LNCAP (cell line): ENCODE measurements around the gene TP53I11.

ENCODE experiments used
- TF ChIP-seq, protein P1 (sequence below): fragments of 450-650 bp; IDR thresholded peaks from 2 replicates; pipeline ENCODE4 v1.5.1; 2017; ENCODE audit warnings: mild to moderate bottlenecking

TP53I11 gene

DNA sequence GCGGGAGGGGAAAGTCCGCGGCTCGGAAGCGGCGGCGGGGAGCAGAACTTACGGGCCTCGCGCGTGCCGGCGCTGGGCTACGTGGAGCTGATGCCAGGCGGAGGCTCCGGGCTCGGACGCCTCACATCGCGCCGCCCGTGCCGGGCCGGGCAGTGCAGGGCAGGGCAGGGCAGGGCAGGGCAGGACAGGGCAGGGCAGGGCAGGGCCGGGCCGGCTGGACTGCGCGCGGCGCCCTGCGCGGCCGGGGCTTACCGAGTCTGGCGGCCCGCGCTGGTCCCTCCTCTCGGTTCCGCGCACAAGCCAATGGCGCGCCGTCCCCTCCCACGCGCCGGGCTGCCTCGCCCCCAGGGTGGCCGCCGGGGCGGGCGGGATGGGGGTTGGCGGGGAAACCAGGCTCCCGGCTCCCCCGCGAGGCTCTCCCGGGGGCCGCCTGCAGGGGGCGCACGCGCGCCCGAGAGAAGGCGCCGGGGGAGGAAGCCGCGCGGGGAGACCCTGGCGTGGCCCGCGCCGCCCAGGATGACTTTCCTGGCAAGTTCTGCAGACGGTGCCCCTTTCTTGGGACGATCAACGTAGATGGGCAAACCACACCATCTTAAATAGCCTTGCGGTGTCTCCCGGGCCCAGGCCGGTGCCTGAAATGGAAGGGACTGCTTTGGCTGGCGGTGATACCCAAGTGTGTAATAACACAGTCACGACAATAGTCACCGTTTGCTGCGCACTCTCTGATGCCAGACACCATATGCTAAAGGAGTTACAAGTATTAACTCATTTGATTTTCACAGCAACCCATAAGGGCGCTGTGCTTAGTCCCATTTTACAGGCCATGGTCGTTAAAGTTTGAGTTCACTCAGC is at the start of gene TP53I11:
TSS of gene TP53I11 (minus strand) at position 259 of the 852 bp plus-strand sequence. CDS start 12,548 bp downstream, outside the sequence.
- TF ChIP-seq, protein P1, sequence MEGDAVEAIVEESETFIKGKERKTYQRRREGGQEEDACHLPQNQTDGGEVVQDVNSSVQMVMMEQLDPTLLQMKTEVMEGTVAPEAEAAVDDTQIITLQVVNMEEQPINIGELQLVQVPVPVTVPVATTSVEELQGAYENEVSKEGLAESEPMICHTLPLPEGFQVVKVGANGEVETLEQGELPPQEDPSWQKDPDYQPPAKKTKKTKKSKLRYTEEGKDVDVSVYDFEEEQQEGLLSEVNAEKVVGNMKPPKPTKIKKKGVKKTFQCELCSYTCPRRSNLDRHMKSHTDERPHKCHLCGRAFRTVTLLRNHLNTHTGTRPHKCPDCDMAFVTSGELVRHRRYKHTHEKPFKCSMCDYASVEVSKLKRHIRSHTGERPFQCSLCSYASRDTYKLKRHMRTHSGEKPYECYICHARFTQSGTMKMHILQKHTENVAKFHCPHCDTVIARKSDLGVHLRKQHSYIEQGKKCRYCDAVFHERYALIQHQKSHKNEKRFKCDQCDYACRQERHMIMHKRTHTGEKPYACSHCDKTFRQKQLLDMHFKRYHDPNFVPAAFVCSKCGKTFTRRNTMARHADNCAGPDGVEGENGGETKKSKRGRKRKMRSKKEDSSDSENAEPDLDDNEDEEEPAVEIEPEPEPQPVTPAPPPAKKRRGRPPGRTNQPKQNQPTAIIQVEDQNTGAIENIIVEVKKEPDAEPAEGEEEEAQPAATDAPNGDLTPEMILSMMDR: peak; percentile 84

- TF ChIP-seq, protein P1: no peak
These were observed 48.4 kb upstream of the TP53I11 start for GRCh38 chr11:44999068-44999467.

- TF ChIP-seq, protein P1: no peak
These were observed 47.4 kb upstream of the TP53I11 start for GRCh38 chr11:44998051-44998450.

DNA sequence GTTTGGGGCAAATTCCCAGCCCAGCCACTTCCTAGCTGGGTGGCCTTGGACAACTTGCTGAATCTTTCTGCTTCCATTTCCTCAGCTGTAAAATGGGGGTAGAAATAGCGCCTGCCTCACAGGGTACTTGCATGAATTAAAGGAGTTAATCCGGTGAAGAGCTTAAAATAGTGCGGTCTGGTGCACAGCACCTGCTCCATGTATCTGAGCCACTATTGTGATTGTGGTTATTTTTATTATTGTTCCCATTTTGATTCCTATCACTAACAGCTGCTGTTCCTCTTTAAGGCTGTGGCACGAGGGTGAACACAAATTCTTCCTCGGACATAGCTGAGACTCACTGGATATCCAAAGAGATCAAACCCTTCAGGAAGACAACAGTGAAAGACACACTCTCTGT is 46.9 kb upstream of the TP53I11 start:
- TF ChIP-seq, protein P1: no peak

GRCh38 chr11:44994753-44995152 is 44.1 kb upstream of the TP53I11 start:
- TF ChIP-seq, protein P1: no peak

DNA sequence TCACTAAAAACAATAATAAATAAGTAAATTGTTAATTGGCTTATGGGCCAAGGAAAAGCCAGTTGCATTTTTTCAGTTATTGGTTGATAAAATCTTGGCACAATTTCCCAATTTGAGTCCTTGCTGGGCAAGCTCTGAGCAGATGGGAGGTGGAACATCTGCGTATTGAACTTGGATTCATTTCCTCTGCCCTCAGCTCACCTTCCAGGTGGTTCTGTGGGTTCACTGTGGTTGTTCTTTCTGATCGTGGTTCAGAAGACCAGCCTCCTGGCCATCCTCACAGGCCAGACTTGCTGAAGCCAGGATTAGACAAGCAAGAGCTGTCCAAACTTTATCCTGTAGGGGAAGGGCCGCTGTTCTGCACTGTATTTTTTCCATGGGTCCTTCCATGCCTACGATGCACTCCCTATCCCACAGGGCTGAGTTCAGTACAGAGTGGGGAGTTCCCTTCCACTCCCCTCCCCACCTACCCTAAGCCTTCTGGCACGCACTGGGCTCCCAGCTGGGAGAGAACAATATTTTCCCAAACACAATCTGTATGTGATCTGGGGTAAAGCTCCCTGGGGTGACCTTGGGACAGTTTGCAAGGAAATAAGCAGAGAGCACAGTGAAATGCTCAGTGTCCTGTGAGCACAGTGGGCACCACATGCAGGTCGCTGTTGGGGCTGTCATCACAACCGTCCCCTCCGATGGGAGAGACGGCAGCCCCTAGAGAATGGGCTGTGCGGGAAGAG is 43.5 kb upstream of the TP53I11 start:
- TF ChIP-seq, protein P1: no peak

GRCh38 chr11:44992774-44993173 is 42.1 kb upstream of the TP53I11 start:
- TF ChIP-seq, protein P1: no peak
